Coronary artery (tissue), 2 donors: Measurements from ENCODE around the gene PDX1.

Experiments used
- DNase-seq: peaks from one replicate; pipeline ENCODE4 v3.0.0-alpha.2; 2017; ENCODE audit warnings: low spot score
- H3K27ac ChIP-seq, 2 donors: fragments of 200-600 bp; sonication (generic); one replicate each; pipeline ENCODE4 v1.5.1; 2016 to 2019
- H3K4me3 ChIP-seq: fragments of 200-600 bp; sonication (generic); 2 replicates; pipeline ENCODE4 v1.5.1; 2016; ENCODE audit warnings: mild to moderate bottlenecking, moderate library complexity
- CTCF ChIP-seq: fragments of 200-600 bp; sonication (generic); IDR thresholded peaks from one replicate; pipeline ENCODE4 v1.5.1; 2019; ENCODE audit warnings: antibody characterized with exemption

The PDX1 gene

GRCh38 chr13:27965740-27966640 is 46.2 kb downstream of the PDX1 start:
- H3K27ac ChIP-seq = no peak overlapping the region
- DNase-seq = no peak
- no peak for TF ChIP-seq CTCF
- peak overlapping the region; percentile 21 for H3K4me3 ChIP-seq

DNA sequence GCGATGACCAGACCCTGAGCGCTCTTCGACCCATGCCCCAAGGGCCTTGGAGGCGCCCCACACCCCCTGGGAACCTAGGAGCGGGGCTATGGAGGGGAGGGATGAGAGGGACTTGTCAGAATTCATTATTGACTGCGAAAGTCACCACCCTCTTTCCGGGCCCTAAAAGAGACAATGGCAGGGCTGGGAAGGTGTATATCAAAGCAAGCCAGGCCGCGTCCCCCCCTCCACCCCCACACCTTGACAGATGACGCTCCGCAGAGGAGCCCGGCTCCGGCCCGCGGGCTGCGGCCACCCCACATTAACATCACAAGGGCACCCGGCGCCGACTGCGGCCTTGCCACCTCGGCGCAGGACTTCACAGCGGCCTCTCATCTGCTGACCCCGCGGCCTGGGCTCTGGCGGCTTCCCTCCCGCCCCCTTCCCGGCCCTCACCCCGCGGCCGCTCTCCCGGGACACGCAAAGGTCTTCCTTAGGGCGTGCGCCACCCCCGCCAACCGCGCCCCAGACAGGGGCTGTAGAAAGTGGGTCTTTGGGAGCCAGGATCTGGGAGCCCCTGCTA is 46.9 kb downstream of the PDX1 start:
- no peak for DNase-seq
- Histone ChIP-seq H3K27ac (no peak overlapping the region), H3K4me3 (peak overlapping the region; percentile 21)
- TF ChIP-seq CTCF = no peak

- Histone ChIP-seq H3K4me3 (peak overlapping the region; percentile 21), H3K27ac (no peak overlapping the region)
- DNase-seq = no peak
- TF ChIP-seq CTCF = no peak
Observed at GRCh38 chr13:27967203-27967735, 47.5 kb downstream of the PDX1 start.

DNA sequence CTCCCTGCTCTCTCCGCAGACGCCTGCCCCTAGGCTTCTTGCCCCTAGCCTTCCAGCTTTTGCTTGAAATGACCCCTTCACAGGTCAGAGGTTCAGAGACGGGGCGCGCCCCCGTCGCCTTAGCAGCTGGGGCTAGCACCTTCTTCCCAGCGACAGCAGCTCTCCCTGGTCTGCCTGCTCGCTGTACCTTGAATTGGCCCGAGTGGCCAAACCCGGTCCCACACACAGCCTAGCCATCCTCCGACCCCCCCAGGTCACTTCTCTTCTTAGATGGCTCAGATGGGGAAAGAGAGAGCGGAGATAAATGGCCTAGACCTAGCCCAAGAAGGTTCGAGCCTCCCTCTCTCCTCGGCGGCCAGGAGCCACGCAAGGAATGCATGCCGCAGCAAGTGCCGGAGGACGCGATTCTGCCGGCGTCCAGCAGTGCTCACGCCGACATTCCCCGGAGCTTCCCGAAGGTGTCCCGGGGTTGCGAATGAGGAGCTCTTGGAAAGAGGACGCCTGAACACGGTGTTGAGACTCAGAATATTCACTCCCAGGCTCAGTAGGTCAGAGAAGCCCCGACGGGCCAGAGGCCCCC is 48.0 kb downstream of the PDX1 start:
- no peak for DNase-seq
- Histone ChIP-seq H3K27ac (no peak overlapping the region), H3K4me3 (peak overlapping the region; percentile 47)
- no peak for TF ChIP-seq CTCF

DNA sequence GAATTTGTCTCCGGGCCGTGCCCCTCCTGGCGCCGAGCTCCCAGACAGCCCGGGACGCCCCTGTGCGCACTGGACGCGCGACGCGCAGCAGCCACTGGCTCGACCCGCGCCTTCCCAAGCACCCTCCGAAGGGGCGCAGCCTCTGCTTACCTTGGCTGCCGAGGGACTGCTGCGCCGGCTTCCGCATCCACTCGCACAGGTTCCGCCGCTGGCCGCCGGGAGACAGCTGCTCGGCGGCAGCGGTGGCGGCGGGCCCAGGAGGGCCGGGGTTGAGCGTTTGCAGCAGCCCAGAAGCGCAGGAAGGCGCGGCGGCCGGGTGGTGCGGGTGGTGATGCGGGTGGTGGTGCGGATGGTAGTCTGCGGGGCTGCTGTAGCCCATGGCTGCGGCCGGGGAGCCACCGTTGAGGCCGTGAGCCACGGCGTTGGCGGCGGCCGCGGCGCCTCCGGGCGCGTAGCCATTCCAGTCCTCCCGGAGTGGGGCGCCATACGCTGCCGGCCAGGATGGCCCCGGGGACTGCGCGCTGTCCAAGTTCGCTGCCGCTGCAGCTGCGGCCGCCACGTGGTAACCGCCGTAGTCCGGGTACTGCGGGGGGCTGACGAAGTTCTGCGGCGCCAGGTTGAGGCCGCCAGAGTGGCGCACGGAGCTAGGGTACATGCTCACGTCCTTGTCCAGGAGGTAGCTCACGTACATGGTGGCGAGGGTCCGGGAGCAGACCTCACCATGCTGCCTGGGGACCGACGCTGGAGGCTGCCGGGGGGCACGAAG is 48.7 kb downstream of the PDX1 start:
- no peak for TF ChIP-seq CTCF
- DNase-seq = no peak
- Histone ChIP-seq H3K27ac (no peak overlapping the region), H3K4me3 (peak overlapping the region; percentile 47)

DNA sequence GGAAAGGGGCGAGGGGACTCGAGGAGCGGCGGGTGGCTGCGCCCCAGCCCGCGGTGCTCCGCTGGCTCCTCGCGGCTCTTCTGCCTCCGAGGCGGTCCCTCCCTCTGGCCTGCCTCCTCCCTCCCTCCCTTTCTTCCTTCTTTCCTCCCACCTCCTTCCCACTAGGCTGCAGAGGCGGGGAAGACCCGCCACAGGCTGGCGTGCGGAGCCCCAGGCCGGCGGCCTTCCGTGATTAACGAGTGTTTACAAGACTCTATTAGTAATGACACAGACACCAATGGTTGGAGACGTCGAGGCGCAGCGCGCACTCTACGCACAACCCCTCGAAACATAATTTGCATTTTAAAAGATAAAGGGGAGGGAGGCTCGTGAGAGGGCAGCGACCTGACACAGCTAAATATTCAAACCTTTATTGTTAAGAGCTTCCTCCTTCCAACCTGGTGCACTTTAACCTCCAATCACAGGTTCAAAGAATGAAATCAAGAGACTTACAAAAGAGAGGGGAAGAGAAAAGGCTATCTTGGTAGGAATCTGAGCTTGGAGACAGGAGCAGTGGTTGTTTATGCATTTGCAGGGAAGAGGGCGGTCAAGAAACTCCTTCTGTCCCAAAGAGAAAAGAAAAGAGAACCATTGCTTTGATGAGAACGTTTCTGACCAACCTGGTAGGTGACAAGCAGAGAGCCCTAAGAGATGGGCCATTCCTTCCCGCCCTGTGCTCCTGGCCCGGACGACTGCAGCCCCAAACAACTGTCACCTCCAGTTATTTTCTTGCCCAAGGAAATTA is 49.5 kb downstream of the PDX1 start, which contains the start of gene CDX2:
Gene CDX2, minus strand, starts transcription at position 234 of the 784 bp plus-strand sequence. CDS start 309 bp downstream, outside the sequence.
- Histone ChIP-seq H3K4me3 (peak within 1 kb of the TSS; percentile 47), H3K27ac (no peak within 1 kb of the TSS)
- DNase-seq = no peak
- no peak for TF ChIP-seq CTCF
